ENCODE measurements around the gene TAP2.
A peak's percentile ranks its signal among the peaks of the same experiment; 100 is the strongest.

Gene TAP2

GRCh38 chr6:32854376-32855178 is 16.0 kb upstream of the TAP2 start:
- no peak for DNase-seq (ENCODE audit: low read depth in 2 of 2)

- peak; percentile 90 to 95 for DNase-seq (ENCODE audit: low read depth in 2 of 2)
Measured at GRCh38 chr6:32853541-32854375, 15.2 kb upstream of the TAP2 start, which contains the start of the genes PSMB9 and TAP1. TSS of gene PSMB9 (plus strand) at chr6:32854192. CDS start at chr6:32854230, 38 bp downstream. TSS of gene TAP1 (minus strand) at chr6:32853704. CDS start at chr6:32853636, 68 bp downstream.

DNA sequence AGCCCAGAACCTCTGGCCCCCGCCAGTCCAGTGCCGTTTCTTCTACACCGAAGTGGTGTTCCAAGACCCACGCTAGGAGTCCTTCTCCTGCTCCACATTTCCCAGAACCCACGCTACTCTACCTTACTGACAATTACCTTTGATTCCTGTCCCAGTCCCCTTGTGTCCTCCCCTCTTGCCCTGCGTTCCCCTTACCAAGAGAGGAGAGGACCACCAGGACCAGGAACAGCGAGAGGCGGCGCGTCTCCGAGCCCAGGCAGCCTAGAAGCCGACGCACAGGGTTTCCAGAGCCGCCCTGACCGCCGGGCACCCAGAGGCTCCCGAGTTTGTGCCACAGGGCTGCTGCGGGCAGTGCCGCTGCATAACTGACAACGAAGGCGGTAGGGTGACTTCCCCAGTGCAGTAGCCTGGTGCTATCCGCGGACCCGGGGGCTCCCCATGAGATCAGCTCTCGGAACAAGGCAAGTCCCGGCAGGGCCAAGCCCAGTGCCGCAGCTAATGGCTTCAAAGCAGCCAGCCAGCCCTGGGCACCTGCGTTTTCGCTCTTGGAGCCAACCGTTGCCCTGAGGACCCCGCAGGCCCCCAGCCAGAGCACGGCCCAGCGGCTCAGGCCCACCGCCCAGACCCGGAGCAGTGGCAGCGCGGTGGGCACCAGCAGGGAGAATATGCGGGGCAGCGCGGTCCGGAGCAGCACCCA is 14.5 kb upstream of the TAP2 start:
- DNase-seq (ENCODE audit: low read depth in 2 of 2): no peak

DNA sequence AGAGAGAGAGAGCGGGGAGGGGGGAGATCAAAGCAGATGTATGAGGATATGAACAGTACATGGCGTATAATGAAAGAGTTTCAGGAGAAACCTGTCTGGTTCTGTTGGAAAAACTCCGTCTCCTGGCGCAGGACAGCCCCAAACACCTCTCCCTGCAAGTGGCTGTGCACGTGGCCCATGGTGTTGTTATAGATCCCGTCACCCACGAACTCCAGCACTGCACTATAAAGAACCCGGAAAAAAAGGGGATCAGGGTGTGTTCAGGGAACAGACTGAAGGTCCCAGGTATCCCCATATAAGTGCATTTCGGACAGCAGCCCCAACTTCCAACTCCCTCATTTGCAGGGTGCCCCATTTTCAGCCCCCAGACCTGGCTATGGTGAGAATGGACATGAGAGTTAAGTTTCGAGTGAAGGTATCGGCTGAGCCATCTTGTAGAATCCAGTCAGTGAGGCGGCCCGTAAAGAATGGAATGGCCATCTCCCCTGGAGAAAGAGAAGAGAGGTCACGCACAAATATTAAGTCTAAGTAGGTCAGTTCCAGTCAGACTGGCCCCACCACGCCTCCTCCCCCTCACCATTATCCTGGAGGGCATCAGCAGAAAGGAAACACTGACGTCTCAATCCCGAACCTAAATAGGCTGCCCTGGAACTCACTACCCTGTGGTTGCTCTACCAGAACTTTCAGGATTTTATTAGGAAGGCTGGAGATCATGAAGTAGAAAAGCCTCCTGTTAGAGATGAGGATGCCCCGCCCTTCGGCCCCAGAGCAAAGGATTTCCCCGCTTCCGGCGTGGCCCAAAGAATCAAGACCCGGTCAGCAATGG is 13.7 kb upstream of the TAP2 start:
- DNase-seq (ENCODE audit: low read depth in 2 of 2): no peak

DNA sequence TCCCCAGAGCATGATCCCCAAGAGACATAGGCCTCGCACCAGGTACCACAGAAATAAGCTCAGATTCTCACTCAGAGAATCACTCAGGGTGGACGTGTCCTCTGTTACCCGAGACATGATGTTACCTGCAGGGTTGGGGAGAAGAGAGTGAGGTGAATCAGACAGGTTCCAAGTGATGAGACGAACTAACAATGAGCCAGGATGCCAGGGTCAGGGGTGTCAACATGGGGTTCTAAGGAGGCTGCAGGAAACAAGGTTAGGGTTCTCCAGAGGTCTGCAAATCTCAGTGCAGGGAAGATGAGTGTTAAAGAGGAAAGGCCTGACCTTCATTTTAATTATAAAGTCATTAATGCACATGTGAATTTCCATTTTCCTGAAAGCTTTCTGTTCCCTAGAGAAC is 12.5 kb upstream of the TAP2 start:
- no peak for DNase-seq (ENCODE audit: low read depth in 2 of 2)

DNA sequence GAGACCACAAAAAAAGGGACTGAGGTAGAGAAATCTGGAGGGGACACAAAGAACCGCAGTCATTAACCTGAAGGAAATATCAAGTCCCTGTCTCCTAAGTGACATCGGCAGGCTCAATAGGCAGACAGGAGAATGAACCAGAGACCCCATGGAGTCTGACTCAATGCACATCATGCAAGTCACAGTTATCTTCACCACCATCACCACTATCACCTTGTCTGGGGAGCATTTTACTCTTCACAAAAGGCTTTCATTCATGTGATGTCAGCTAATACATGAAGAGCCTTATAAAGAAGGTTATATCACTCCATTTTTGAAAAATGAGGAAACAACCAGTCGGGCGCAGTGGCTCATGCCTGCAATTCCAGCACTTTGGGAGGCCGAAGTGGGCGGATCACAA is 10.6 kb upstream of the TAP2 start:
- DNase-seq (ENCODE audit: low read depth in 2 of 2): no peak

- DNase-seq (ENCODE audit: low read depth in 2 of 2): no peak
Measured at GRCh38 chr6:32847795-32848194, 9.3 kb upstream of the TAP2 start.

DNA sequence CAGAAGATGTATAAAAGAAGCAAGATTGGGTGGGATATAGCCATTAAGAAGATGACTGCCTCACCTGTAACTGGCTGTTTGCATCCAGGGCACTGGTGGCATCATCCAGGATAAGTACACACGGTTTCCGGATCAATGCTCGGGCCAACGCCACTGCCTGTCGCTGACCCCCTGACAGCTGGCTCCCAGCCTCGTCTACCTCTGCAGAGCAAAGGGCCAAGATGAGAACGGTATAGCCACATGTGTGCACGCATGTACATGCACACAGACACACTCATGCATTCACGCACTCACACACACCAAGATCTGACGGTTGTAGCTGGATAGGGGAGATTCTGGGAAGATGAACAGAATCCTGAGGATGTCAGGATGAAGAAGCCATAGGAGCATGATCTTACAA is 8.5 kb upstream of the TAP2 start:
- DNase-seq (ENCODE audit: low read depth in 2 of 2): no peak

- no peak for DNase-seq (ENCODE audit: low read depth in 2 of 2)
Measured at GRCh38 chr6:32845384-32845884, 6.9 kb upstream of the TAP2 start.

- DNase-seq (ENCODE audit: low read depth in 2 of 2): no peak
Measured at GRCh38 chr6:32844839-32845383, 6.4 kb upstream of the TAP2 start.

DNA sequence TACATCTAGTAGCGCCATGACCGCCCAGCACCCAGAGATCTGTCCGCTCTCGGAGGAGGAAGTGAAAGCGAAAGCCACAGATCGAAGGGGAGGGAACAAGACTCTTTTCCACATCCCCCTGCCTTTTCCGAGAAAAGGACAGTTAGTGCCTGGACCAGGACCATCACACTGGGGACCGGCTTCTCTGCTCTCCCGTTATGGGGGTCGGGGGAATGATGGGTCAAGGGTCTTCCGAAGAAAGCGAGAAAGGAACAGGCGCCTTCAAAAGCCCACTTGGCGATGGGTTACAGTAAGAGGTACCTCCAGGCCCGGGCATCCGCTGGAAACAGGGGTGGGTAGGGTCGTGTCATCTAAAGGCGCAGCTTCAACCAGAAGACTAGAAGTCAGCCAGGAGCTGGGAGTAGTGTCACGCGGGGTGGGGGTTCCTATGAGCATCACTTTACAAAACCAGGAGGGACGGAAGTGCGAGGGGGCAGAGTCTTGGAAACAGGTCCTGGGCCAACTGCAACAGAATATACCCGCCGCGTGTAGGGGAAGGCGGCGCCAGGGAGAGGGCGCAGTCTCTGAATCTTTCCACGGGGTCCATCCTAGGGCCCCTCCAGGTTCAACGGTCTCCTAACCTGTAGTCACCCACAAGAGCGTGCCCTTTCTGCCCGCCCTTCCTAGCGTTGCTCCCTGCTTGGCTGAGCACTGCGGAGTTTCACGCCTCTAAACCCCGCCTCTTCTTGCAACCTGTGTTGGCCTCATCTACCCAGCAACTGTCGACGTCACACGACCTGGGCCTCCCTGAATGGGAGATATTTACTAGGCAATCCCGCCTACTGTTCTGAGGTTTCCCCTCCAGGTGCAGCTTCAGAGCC is 5.7 kb upstream of the TAP2 start, which contains the start of gene PSMB8:
TSS of gene PSMB8 (minus strand) at position 69 of the 860 bp plus-strand sequence. CDS start at position 18, 51 bp downstream.
- peak; percentile 95 to 96 for DNase-seq (ENCODE audit: low read depth in 2 of 2)

DNA sequence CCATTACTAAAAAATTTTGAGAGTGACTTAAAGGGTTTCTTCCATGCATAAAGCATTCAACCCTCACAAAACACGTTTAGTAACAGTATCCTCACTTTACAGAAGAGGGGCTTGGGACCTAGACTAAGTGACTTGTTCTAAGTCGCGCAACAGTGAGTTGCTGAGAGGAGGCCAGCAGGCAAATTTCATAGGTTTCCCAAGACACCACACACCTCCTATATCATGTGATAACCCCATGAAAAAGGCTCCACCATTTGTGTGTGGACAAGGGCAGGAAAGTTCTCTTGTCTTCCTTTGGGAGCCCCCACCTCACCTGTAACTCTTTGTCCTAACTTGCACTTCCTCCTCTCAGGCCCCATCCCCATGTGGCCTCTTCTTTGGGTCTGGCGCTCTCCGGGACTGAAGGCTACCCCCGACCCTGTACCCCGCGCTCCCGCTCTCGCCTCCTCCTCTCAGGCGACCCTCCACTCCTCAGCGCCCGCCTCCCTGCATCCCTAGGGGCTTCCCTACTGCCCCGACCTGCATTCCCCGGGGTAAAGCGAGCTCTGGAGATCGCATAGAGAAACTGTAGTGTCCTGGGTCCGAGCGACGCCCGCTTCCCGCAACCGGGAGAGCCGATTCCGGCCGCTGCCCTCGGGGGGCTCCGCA is 4.9 kb upstream of the TAP2 start:
- DNase-seq (ENCODE audit: low read depth in 2 of 2): no peak

- DNase-seq (ENCODE audit: low read depth in 2 of 2): no peak
Measured at GRCh38 chr6:32842690-32843089, 4.2 kb upstream of the TAP2 start.

- DNase-seq (ENCODE audit: low read depth in 2 of 2): no peak
Measured at GRCh38 chr6:32842021-32842650, 3.6 kb upstream of the TAP2 start.

GRCh38 chr6:32840604-32841246 is 2.2 kb upstream of the TAP2 start:
- DNase-seq (ENCODE audit: low read depth in 2 of 2): no peak

DNA sequence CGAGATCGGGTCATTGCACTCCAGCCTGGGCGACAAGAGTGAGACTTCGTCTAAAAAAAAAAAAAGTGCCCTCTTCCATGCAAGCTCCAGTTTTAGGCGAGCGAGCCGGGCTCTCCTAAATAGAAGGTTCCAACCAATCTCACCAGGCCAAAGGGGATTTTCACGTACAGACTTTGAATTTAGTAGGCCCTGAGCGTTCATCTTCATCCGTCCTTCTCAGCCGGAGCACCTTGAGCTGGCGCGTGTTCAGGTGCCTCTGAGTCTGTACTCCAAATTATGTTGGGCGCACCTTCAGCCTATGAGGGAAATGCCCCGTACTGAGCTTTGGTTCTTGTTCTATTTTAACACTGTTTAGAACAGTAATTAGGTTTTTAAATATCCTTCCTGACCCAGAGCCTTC is 817 bp upstream of the TAP2 start:
- no peak for DNase-seq (ENCODE audit: low read depth in 2 of 2)

DNA sequence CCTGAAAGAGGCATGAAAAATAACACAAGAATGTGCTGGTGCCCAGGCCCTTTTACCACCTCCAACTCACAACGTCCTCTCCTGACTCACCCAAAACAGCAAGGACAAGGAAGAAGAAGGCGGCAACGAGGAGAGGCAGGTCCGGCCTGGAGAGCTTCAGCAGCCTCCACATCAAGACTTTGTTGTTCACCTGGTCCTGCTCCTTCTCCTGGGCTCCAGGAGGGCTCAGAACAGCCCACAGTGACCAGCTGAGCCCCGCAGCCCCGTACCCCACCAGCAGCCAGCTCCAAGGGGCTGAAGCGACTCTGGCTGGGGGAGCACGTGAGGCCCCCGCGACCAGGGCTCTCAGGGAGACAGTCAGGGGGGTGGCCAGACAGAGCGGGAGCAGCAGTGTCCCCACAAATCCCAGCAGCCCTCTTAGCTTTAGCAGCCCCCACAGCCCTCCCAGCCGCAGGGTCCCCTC is 857 bp downstream of the TAP2 start:
- DNase-seq (ENCODE audit: low read depth in 2 of 2): no peak

DNA sequence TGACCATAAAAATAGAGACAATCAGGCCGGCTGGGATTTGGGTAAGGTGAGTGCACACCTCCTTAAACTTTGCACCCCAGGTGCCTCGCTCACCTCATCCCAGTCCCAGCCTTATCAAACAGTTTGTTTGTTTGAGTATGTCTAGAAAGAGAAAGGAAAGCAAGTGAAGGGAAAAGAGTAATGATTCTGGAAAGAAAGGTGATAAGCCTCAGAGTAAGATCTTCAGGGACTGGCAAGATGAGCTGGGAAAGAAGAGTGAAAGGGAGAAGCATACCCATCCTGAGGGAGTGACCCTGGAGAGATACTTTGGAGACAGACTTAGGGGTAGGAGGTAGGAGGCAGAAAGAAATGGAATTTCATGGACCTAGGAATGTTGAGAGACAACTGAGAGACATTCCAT is 1.7 kb downstream of the TAP2 start:
- DNase-seq (ENCODE audit: low read depth in 2 of 2): no peak
